Osteocyte (in vitro differentiated cells): ENCODE data around the gene GPC1. TPM values are rescaled to one million over a fixed set of nuclear protein-coding genes. Genes with fewer than 3 reads are reported as not detected.
A peak's percentile ranks its signal among the peaks of the same experiment; 100 is the strongest.

ENCODE experiments used
- DNase-seq: peaks from one replicate; pipeline ENCODE4 v3.0.0; 2021; ENCODE audit warnings: mixed read lengths; ENCODE audit not compliant: unreplicated experiment; ENCODE audit errors: extremely low spot score
- H3K27ac Mint-ChIP-seq: one replicate; pipeline ENCODE4 v1.8.0; 2021; ENCODE audit warnings: mild to moderate bottlenecking, mixed read lengths; ENCODE audit not compliant: unreplicated experiment
- H3K27me3 Mint-ChIP-seq: one replicate; pipeline ENCODE4 v1.8.0; 2021; ENCODE audit warnings: mixed read lengths; ENCODE audit not compliant: unreplicated experiment
- H3K36me3 Mint-ChIP-seq: one replicate; pipeline ENCODE4 v1.8.0; 2021; ENCODE audit warnings: mixed read lengths; ENCODE audit not compliant: unreplicated experiment
- H3K4me1 Mint-ChIP-seq: one replicate; pipeline ENCODE4 v1.8.0; 2021; ENCODE audit warnings: mixed read lengths; ENCODE audit not compliant: unreplicated experiment
- H3K4me3 Mint-ChIP-seq: one replicate; pipeline ENCODE4 v1.8.0; 2021; ENCODE audit warnings: mild to moderate bottlenecking, moderate library complexity, mixed read lengths; ENCODE audit not compliant: unreplicated experiment
- H3K9me3 Mint-ChIP-seq: one replicate; pipeline ENCODE4 v1.8.0; 2021; ENCODE audit warnings: mixed read lengths; ENCODE audit not compliant: unreplicated experiment
- CTCF ChIP-seq: fragments of 200-600 bp; sonication (generic); IDR thresholded peaks from 2 replicates; pipeline ENCODE4 v1.5.0; 2021; ENCODE audit warnings: antibody characterized with exemption, mild to moderate bottlenecking, moderate library complexity
- total RNA-seq: library from RNA; stranded (reverse); gene quantifications from 2 replicates; pipeline ENCODE4 v1.2.1, GENCODE V29; 2021

GPC1 gene
- total RNA-seq, 1 donor from 2014 or later, result 148 TPM

GRCh38 chr2:240410808-240411207 lies 24.7 kb upstream of the GPC1 start:
- no peaks in the 10 kb centered on the region for H3K9me3 Mint-ChIP-seq
- no peaks in the 10 kb centered on the region for H3K36me3 Mint-ChIP-seq
- no peak for TF ChIP-seq CTCF
- DNase-seq, result peak; percentile 70
- H3K27me3 Mint-ChIP-seq, result peaks cover 14% of the 10 kb centered on the region
- no peak overlapping the region for H3K27ac Mint-ChIP-seq
- no peak overlapping the region for H3K4me3 Mint-ChIP-seq
- no peaks in the 10 kb centered on the region for H3K4me1 Mint-ChIP-seq

GRCh38 chr2:240411261-240412160 lies 24.0 kb upstream of the GPC1 start:
- Mint-ChIP-seq H3K4me1 (no peaks in the 10 kb centered on the region), H3K4me3 (no peak overlapping the region), H3K27me3 (peaks cover 14% of the 10 kb centered on the region), H3K9me3 (no peaks in the 10 kb centered on the region), H3K27ac (no peak overlapping the region), H3K36me3 (no peaks in the 10 kb centered on the region)
- DNase-seq, result peak; percentile 83
- TF ChIP-seq CTCF, result no peak

GRCh38 chr2:240412211-240412861 lies 23.1 kb upstream of the GPC1 start:
- H3K27me3 Mint-ChIP-seq, result peaks cover 14% of the 10 kb centered on the region
- H3K27ac Mint-ChIP-seq, result no peak overlapping the region
- no peaks in the 10 kb centered on the region for H3K4me1 Mint-ChIP-seq
- no peak for TF ChIP-seq CTCF
- no peak overlapping the region for H3K4me3 Mint-ChIP-seq
- no peaks in the 10 kb centered on the region for H3K36me3 Mint-ChIP-seq
- peak; percentile 83 for DNase-seq
- no peaks in the 10 kb centered on the region for H3K9me3 Mint-ChIP-seq

GRCh38 chr2:240412975-240413812 lies 22.3 kb upstream of the GPC1 start:
- Mint-ChIP-seq H3K9me3 (peaks cover under 1% of the 10 kb centered on the region), H3K27me3 (peaks cover 14% of the 10 kb centered on the region)

More at GRCh38 chr2:240412975-240413812, 22.3 kb upstream of the GPC1 start:
- H3K4me1 Mint-ChIP-seq, result no peaks in the 10 kb centered on the region
- peak; percentile 80 for DNase-seq
- H3K36me3 Mint-ChIP-seq, result no peaks in the 10 kb centered on the region
- TF ChIP-seq CTCF, result no peak
- no peak overlapping the region for H3K27ac Mint-ChIP-seq
- H3K4me3 Mint-ChIP-seq, result no peak overlapping the region
